Activated naive CD8-positive, alpha-beta T cell treated with anti-CD3 and anti-CD28 coated beads, Interleukin-2, amount 50 U/mL, for 24 hours (primary cell): ENCODE measurements around the gene SNUPN.
"Not testable (repeated sequence)": the region's sequence is repeated elsewhere in the genome, so short reads cannot be mapped to it uniquely, and the experiment has no call there.

Experiments used
- ATAC-seq: fragments of 150-1000 bp; cut with Tn5 transposase; one replicate; pipeline ENCODE4 v1.10.0; 2021
- DNase-seq: peaks from one replicate; pipeline ENCODE4 v3.0.0; 2021
- H3K27ac Mint-ChIP-seq: one replicate; pipeline ENCODE4 v1.8.0; 2021; ENCODE audit warnings: mild to moderate bottlenecking, mixed read lengths
- H3K27me3 Mint-ChIP-seq: one replicate; pipeline ENCODE4 v1.8.0; 2021; ENCODE audit warnings: mixed read lengths
- H3K36me3 Mint-ChIP-seq: one replicate; pipeline ENCODE4 v1.8.0; 2021; ENCODE audit warnings: low read depth, mixed read lengths
- H3K4me1 Mint-ChIP-seq: one replicate; pipeline ENCODE4 v1.8.0; 2021; ENCODE audit warnings: mixed read lengths
- H3K4me3 Mint-ChIP-seq: one replicate; pipeline ENCODE4 v1.8.0; 2021; ENCODE audit warnings: mild to moderate bottlenecking, moderate library complexity, mixed read lengths
- H3K9me3 Mint-ChIP-seq: one replicate; pipeline ENCODE4 v1.8.0; 2021; ENCODE audit warnings: mixed read lengths

SNUPN gene

DNA sequence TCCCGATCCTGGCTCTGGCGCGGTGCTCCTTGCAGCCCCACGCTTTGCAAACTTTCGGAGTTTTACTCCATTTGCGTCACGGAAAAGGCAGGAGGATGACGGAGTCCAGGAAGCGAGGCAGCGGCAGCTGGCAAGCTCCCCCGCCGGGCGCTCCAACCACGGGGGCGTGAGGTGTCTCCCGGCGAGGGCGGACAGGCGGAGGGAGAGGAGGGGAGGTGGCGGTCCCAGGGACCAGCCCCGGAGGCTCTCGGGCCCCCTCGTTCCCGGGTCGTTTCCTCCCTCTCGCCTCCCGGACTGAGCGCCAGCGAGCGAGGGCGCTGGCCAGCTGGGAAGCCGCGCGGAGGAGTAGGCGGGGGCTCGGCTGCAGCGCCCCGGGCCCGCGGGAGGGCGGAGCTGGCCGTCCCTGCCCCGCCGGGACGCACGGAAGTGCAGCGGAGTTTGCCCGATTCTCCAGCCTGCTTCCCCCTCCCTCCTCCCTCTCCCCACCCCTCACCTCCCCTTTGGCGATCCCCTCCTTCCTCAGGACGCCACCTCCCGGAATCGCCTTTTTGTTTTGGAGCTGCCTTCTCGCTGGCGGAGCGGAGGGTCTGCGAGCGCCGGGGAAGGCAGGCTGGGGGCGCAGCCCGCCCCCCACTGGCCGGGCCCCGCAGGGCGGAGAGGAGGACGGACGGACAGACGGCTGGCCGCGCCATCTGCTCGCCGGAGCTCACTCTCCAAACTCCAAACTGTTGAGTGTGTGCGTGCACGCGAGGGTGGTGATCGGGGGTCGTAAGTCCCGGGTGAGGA is 22.0 kb upstream of the SNUPN start, which contains the start of gene SNX33:
Gene SNX33, plus strand, starts transcription at position 543 of the 786 bp plus-strand sequence. CDS start 1,191 bp downstream, outside the sequence.
- Mint-ChIP-seq H3K4me3 (peak within 1 kb of the TSS; percentile 83), H3K4me1 (peaks cover 37% of the 10 kb centered on the region), H3K27ac (peak within 1 kb of the TSS; percentile 70), H3K27me3 (peaks cover 2% of the 10 kb centered on the region), H3K36me3 (no peaks in the 10 kb centered on the region), H3K9me3 (no peaks in the 10 kb centered on the region)
- peak; percentile 70 for DNase-seq
- peak; percentile 58 for ATAC-seq

DNA sequence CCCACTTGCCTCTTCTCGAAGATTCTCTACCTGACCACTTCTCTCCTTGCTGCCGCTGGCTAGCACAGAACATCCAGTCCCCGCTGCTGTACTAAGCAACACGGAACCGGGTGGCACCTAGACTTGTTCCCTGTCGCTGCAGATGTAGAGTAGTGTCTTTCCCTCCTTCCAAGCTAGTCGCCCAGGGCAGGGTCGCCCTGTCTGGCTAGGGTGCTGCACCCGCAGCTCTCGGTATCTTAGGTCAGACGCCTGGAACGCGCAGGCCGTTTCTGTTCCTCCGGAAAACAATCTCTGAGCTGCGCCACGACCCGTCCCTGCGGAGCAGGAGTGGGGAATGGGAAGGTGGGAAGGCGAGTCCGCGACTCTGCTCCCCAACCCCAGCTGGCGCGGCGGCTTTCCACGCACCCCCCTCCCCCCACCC is 21.4 kb upstream of the SNUPN start:
- peak overlapping the region; percentile 80 for H3K4me3 Mint-ChIP-seq
- peak overlapping the region; percentile 70 for H3K27ac Mint-ChIP-seq
- no peak for DNase-seq
- peaks cover 2% of the 10 kb centered on the region for H3K27me3 Mint-ChIP-seq
- peak; percentile 22 for ATAC-seq
- no peaks in the 10 kb centered on the region for H3K36me3 Mint-ChIP-seq
- H3K9me3 Mint-ChIP-seq, result no peaks in the 10 kb centered on the region
- peaks cover 36% of the 10 kb centered on the region for H3K4me1 Mint-ChIP-seq

DNA sequence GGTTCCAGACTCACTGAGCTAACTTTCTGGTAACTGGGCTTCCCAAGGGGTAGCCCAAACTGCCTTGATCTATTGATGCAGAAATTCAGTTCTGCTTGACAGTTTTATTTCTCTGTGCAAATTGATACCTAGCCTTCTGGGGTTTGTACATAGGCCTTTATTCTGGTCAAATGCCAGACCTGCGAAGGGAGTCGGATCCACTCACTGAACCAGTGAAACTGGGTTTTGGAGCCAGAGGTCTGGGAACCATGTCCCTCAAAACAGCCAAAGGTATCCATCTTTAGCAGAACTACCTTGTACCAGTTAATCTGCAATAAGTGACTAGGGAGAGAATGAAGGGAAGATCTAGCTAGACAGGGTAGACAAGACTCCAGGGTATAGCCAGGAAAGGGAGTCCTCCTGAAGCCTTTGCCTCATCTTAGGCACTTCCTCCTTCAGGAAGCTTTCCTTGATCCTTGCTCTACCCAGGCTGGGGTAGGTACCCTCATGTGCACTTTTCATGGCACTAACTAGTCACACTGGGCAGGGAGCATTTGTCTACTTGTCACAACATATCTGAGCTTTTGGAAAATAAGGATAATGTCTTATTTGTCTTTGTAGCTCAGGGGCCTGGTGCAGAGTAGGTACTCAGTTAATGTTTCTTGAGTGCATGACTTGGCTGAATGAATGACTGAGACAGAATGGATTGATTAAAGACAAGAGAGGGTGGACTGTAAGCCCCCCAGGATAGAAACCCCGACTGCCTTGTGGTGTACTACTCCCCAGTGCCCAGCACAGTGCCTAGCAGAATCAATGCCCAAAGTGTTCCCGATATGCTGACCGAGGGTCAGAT is 20.8 kb upstream of the SNUPN start:
- H3K27me3 Mint-ChIP-seq, result peaks cover 2% of the 10 kb centered on the region
- H3K4me3 Mint-ChIP-seq, result peak overlapping the region; percentile 80
- DNase-seq (no peak), ATAC-seq (no peak)
- no peaks in the 10 kb centered on the region for H3K36me3 Mint-ChIP-seq
- H3K4me1 Mint-ChIP-seq, result peaks cover 31% of the 10 kb centered on the region
- H3K27ac Mint-ChIP-seq, result peak overlapping the region; percentile 70
- no peaks in the 10 kb centered on the region for H3K9me3 Mint-ChIP-seq

DNA sequence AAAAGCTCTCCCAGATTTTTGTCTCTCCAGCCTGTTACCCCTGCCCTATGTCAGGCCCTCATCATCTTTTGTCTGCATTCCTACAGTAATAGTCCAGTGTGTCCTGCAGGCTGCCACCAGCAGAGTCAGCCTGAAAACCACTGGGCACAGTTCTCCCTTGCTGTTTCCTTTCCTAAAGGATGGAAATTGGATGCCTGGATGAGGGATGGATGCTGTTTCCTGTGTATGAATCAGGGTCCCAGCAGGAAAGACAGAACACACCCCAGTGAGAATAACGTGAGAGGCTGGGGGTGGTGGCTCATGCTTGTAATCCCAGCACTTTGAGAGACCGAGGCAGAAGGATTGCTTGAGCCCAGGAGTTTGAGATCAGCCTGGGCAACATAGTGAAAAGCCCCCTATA is 18.9 kb upstream of the SNUPN start:
- H3K4me1 Mint-ChIP-seq, result peaks cover 21% of the 10 kb centered on the region
- peaks cover 2% of the 10 kb centered on the region for H3K36me3 Mint-ChIP-seq
- ATAC-seq (no peak), DNase-seq (no peak)
- no peak overlapping the region for H3K4me3 Mint-ChIP-seq
- H3K27me3 Mint-ChIP-seq, result peaks cover 2% of the 10 kb centered on the region
- H3K27ac Mint-ChIP-seq, result no peak overlapping the region
- H3K9me3 Mint-ChIP-seq, result no peaks in the 10 kb centered on the region

DNA sequence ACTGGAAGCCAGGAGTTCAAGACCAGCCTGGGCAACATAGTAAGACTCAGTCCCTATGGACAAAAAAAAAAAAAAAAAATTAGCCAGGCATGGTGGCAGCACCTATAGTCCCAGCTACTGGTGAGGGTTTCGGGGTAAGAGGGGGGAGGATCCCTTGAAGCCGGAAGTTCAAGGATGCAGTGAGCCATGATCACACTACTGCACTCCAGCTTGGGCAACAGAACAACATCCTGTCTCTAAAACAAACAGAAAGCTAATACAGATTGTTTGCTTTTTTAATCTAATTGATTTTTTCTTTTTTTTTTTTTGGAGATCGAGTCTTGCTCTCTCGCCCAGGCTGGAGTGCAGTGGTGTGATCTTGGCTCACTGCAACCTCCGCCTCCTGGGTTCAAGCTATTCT is 16.1 kb upstream of the SNUPN start:
- ATAC-seq, result no peak
- no peak overlapping the region for H3K27ac Mint-ChIP-seq
- H3K36me3 Mint-ChIP-seq, result peaks cover 27% of the 10 kb centered on the region
- no peak overlapping the region for H3K4me3 Mint-ChIP-seq
- H3K9me3 Mint-ChIP-seq, result no peaks in the 10 kb centered on the region
- no peak for DNase-seq
- peaks cover 29% of the 10 kb centered on the region for H3K4me1 Mint-ChIP-seq
- H3K27me3 Mint-ChIP-seq, result no peaks in the 10 kb centered on the region

DNA sequence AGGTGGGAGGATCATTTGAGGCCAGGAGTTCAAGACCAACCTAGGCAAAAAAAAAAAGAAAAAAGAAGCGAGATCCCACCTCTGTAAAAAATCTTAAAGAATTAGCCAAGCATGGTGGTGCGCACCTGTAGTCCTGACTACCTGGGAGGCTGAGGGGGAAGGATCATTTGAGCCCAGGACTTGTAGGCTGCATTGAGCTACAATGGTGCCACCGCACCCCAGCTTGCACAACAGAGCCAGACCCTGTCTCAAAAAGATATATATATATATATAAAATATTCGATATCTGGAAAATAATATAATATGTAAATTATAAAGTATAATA is 15.6 kb upstream of the SNUPN start:
- H3K4me3 Mint-ChIP-seq, result peak overlapping the region; percentile 98
- peaks cover 28% of the 10 kb centered on the region for H3K4me1 Mint-ChIP-seq
- DNase-seq, result no peak
- no peaks in the 10 kb centered on the region for H3K27me3 Mint-ChIP-seq
- H3K9me3 Mint-ChIP-seq, result no peaks in the 10 kb centered on the region
- no peak for ATAC-seq
- H3K27ac Mint-ChIP-seq, result peak overlapping the region; percentile 97
- peaks cover 27% of the 10 kb centered on the region for H3K36me3 Mint-ChIP-seq

DNA sequence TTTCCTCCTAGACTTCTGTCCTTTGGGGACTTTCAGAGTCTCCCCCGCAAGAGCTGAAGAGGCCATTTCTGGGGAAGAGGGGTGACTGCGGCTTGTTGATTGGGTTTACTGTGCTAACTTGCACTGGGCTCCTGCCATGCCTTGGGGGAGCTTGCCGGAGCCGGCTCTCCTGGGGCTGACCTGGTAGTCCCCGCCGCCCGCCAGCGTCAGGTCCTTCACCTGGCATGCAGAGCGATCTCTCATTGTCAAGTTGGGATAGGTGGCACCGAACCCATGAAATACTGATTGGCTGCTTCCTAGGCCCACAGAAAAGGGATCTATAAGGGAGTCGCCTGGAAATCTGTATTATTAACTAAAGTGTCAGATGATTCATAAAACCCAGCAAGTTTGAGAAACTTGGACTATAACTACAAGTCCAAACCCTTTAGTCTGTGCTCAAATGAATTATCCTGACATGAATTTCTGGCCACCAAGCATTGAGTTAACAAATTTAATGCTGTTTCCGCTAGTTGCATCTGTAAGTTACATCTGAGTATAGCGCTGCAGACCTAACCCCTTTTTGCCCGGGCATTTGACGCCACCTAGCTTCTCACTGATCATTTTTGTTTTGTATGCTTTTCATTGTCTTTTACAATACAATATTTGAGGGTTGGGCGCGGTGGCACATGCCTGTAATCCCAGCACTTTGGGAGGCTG is 15.1 kb upstream of the SNUPN start:
- no peaks in the 10 kb centered on the region for H3K27me3 Mint-ChIP-seq
- peak; percentile 47 for ATAC-seq
- H3K27ac Mint-ChIP-seq, result peak overlapping the region; percentile 97
- DNase-seq, result peak; percentile 55
- H3K4me1 Mint-ChIP-seq, result peaks cover 32% of the 10 kb centered on the region
- H3K4me3 Mint-ChIP-seq, result peak overlapping the region; percentile 98
- H3K9me3 Mint-ChIP-seq, result no peaks in the 10 kb centered on the region
- H3K36me3 Mint-ChIP-seq, result peaks cover 27% of the 10 kb centered on the region

DNA sequence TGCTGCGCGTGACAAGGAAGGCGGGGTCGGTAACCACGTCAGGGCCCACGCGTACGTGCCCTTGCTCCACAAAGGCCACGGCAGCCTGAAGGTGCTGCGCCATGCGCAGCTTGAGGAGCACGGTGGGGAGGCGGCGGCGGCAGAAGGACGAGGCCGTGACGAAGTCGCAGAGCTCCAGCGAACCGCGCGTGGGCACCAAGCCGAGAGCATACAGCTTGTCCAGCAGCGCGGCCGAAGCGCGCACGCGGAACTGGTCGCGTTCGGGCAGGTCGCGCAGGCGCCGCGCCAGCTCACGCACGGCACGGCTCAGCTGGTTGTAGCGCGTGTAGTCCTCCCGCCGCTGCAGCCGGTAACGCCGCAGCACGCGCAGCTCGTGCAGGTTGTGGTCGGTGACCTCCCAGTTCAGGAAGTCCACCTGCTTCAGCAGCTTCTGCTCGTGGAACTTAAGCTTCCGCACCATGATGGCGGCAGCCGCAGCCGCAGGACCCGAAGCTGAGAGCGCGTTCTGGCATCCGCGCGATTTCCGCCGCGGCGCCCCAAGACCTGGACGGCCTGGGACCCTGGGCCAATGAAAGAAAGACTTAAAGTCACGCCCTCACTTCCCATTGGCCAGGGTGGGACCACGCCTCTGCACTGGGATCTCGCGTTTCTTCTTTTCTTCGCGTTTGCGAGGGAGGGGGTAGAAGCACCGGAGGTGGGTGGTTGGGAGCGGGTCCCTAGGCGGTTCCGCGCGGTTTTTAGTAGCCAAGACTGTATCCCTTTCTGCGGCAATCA is 14.4 kb upstream of the SNUPN start, which contains the start of gene IMP3:
Gene IMP3, minus strand, starts transcription at position 516 of the 774 bp plus-strand sequence. Its CDS starts 56 bp downstream, at position 460.
- DNase-seq (peak; percentile 91), ATAC-seq (peak; percentile 94)
- H3K9me3 Mint-ChIP-seq, result no peaks in the 10 kb centered on the region
- peak within 1 kb of the TSS; percentile 97 for H3K27ac Mint-ChIP-seq
- peak within 1 kb of the TSS; percentile 98 for H3K4me3 Mint-ChIP-seq
- H3K27me3 Mint-ChIP-seq, result no peaks in the 10 kb centered on the region
- peaks cover 31% of the 10 kb centered on the region for H3K4me1 Mint-ChIP-seq
- peaks cover 27% of the 10 kb centered on the region for H3K36me3 Mint-ChIP-seq

DNA sequence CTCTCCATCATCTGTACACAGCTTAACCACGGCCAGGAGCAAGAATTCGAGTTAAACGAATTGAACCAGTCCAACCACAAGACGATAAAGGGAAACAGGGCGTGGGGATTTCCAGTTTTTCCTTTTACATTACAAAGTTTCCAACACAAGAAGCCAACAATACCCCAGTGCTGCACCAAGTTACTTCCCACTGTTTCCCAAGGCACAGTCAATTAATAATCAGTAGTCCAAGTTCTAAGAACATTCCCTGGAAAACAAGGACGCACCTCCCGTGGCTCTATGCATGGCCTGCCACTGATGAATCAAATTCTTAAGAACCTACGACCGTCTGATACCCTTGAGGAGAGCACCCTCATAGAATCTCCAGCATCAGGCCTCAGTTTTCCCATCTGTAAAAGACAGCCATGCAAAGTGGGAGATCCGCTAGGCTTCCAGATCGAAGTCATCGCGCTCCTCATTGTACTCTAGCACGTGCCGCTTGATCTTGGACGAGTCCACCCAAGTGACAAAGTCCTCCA is 13.7 kb upstream of the SNUPN start:
- peaks cover 30% of the 10 kb centered on the region for H3K4me1 Mint-ChIP-seq
- DNase-seq (no peak), ATAC-seq (peak; percentile 2)
- H3K9me3 Mint-ChIP-seq, result no peaks in the 10 kb centered on the region
- H3K36me3 Mint-ChIP-seq, result peaks cover 27% of the 10 kb centered on the region
- H3K27me3 Mint-ChIP-seq, result no peaks in the 10 kb centered on the region
- peak overlapping the region; percentile 98 for H3K4me3 Mint-ChIP-seq
- peak overlapping the region; percentile 97 for H3K27ac Mint-ChIP-seq

DNA sequence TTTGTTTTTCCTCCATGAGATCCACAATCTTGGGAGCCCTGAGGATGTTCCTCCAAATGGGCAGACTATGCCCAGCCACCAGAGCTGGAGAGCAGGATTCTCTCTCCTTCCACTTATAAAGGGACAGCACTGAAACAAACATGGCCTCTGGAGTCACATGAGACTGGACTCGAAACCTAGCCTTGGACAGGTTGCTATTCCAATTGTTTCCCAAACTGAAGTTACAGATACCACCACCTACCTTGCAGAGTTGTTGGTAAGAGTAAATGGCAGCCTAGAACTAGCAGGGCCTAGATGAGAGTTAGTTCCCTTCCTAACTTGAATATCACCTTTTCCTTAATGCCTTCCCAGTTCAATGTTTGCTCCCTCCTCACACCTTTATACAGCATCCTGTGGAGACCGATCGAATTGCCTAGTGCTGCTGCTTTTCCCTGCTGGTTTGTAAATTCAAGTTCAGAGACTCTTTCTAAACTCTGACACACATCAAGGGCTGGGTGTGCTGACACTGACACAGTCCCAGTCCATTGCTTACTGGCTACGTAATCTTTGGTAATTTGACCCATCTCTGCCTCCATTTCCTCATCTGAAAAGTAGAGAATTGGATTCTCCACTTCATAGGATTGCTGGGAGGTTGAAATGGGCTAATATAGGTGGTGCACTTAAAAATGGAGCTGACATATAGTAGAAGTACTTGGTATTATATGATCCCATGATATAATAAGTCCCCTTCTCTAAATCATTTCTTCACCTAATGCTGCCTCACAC is 11.9 kb upstream of the SNUPN start:
- H3K4me1 Mint-ChIP-seq, result peaks cover 30% of the 10 kb centered on the region
- H3K9me3 Mint-ChIP-seq, result no peaks in the 10 kb centered on the region
- H3K36me3 Mint-ChIP-seq, result peaks cover 27% of the 10 kb centered on the region
- no peaks in the 10 kb centered on the region for H3K27me3 Mint-ChIP-seq
- peak overlapping the region; percentile 98 for H3K4me3 Mint-ChIP-seq
- ATAC-seq (no peak), DNase-seq (no peak)
- H3K27ac Mint-ChIP-seq, result peak overlapping the region; percentile 97

DNA sequence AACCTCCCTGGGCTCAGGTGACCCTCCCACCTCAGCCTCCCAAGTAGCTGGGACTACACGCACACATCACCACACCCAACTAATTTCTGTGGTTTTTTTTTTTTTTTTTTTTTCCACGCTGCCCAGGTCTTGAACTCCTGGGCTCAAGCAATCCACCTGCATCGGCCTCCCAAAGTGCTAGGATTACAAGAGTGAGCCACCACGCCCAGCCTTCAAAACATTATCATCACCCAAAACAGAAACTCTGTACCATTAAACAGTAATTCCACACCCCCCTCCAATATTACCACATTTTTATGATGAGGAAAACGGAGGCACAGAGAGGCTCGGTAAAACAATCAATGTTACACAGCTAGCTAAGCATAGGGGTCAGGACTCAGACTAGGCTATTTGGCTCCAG is 10.5 kb upstream of the SNUPN start:
- Mint-ChIP-seq H3K36me3 (peaks cover 27% of the 10 kb centered on the region), H3K9me3 (no peaks in the 10 kb centered on the region), H3K4me1 (peaks cover 28% of the 10 kb centered on the region), H3K27ac (no peak overlapping the region), H3K27me3 (no peaks in the 10 kb centered on the region), H3K4me3 (no peak overlapping the region)
- ATAC-seq (no peak), DNase-seq (no peak)

DNA sequence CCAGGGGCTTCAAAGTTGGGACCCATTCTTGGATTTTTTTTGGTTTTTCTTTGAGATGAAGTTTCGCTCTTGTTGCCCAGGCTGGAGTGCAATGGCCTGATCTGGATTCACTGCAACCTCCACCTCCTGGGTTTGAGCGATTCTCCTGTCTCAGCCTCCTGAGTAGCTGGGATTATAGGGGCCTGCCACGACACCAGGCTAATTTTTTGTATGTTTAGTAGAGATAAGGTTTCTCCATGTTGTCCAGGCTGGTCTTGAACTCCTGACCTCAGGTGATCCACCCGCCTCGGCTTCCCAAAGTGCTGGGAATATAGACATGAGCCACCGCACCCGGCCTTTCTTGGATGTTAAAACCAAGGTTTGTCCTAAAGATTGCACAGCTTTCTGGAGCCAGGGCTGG is 8.4 kb upstream of the SNUPN start:
- H3K9me3 Mint-ChIP-seq, H3K4me3 Mint-ChIP-seq, ATAC-seq, DNase-seq, H3K27ac Mint-ChIP-seq, H3K27me3 Mint-ChIP-seq: not testable (repeated sequence)
- peaks cover 25% of the 10 kb centered on the region for H3K4me1 Mint-ChIP-seq
- peaks cover 21% of the 10 kb centered on the region for H3K36me3 Mint-ChIP-seq

DNA sequence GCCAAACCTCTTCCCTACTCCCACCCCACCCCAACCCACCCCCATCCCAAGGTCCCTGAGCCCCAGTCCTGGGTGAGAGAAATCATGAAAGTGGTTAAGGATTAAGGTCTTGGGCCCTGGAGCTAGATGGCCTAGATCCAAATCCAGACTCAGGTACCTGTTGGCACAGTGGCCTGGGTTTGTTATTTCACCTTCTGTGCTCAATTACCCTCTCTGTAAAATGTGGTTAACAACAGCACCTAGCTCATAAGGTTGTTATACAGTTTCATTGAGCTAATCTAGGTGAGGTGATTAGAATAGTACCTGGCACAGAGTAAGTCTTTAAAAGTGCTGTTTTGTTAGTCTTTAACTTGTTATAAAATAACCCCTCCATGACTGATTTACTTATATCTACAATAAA is 6.4 kb upstream of the SNUPN start:
- peaks cover 2% of the 10 kb centered on the region for H3K36me3 Mint-ChIP-seq
- no peaks in the 10 kb centered on the region for H3K27me3 Mint-ChIP-seq
- no peaks in the 10 kb centered on the region for H3K9me3 Mint-ChIP-seq
- H3K4me3 Mint-ChIP-seq, result no peak overlapping the region
- peaks cover 13% of the 10 kb centered on the region for H3K4me1 Mint-ChIP-seq
- H3K27ac Mint-ChIP-seq, result no peak overlapping the region
- ATAC-seq, result no peak
- DNase-seq, result no peak
